MCF 10A (cell line): Measurements from ENCODE around the gene PEAR1. TPM values are rescaled to one million over a fixed set of nuclear protein-coding genes. Genes with fewer than 3 reads are reported as not detected.

Experiments
- BruUV-seq: library from RNA; stranded (reverse); fragments of 400-500 nt; replicated peaks from 2 replicates; lab custom pipeline; 2021; lab: Mats Ljungman, UMichigan
- CTCF ChIA-PET: fragments of 300-600 bp; sonication (Branson Sonifier 250); formaldehyde crosslinking; extraction: SDS; loops from one replicate; lab custom pipeline; 2021; ENCODE audit warnings: antibody characterized with exemption, inconsistent platforms; lab: Yijun Ruan, JAX
- POLR2A ChIA-PET: fragments of 300-600, 350-650 bp; sonication (Branson Sonifier 250); formaldehyde crosslinking; extraction: SDS; loops from one replicate; lab custom pipeline; 2020; ENCODE audit warnings: antibody characterized with exemption, inconsistent platforms; lab: Yijun Ruan, JAX
- DNase-seq: peaks from one replicate; pipeline ENCODE4 v3.0.0-alpha.2; 2018; ENCODE audit not compliant: unreplicated experiment
- H3K27ac Mint-ChIP-seq: one replicate; pipeline ENCODE4 v1.8.0; 2022; ENCODE audit warnings: mild to moderate bottlenecking, low read depth, mixed read lengths; ENCODE audit not compliant: unreplicated experiment
- H3K27me3 Mint-ChIP-seq: one replicate; pipeline ENCODE4 v1.8.0; 2022; ENCODE audit warnings: mixed read lengths; ENCODE audit not compliant: insufficient read depth, unreplicated experiment
- H3K36me3 Mint-ChIP-seq: one replicate; pipeline ENCODE4 v1.8.0; 2022; ENCODE audit warnings: mild to moderate bottlenecking, moderate library complexity, mixed read lengths; ENCODE audit not compliant: insufficient read depth, unreplicated experiment
- H3K4me1 Mint-ChIP-seq: one replicate; pipeline ENCODE4 v1.8.0; 2022; ENCODE audit warnings: mixed read lengths; ENCODE audit not compliant: insufficient read depth, unreplicated experiment
- H3K4me3 Mint-ChIP-seq: one replicate; pipeline ENCODE4 v1.8.0; 2022; ENCODE audit warnings: mild to moderate bottlenecking, moderate library complexity, mixed read lengths; ENCODE audit not compliant: unreplicated experiment
- H3K9me3 Mint-ChIP-seq: one replicate; pipeline ENCODE4 v1.8.0; 2022; ENCODE audit warnings: mixed read lengths; ENCODE audit not compliant: unreplicated experiment
- CTCF ChIP-seq: fragments of 200-600 bp; IDR thresholded peaks from one replicate; pipeline ENCODE4 v1.8.0; 2022; ENCODE audit warnings: antibody characterized with exemption, mild to moderate bottlenecking; ENCODE audit not compliant: unreplicated experiment
- intact Hi-C: fragments of 100-400 bp; cut with micrococcal nuclease; formaldehyde crosslinking; loops from 2 replicates; pipeline ENCODE4 v1.14.1; 2022
- microRNA-seq: library from miRNA; unstranded; fragments of <30 nt; microRNA quantifications from one replicate; pipeline ENCODE4 v1.2.0, GENCODE V29; 2022
- total RNA-seq: library from RNA; stranded (reverse); gene quantifications from 2 replicates; pipeline ENCODE4 v1.2.3, GENCODE V29; 2022

PEAR1 gene
- total RNA-seq, 1 experiment from 2014 or later: 6.5 TPM

- ChIA-PET POLR2A (no interaction called here), CTCF (interaction anchor here (1.1 kb wide), 1 partner anchor 77 kb away, joined by 3 read pairs; no protein-coding TSS in a partner anchor)
- intact Hi-C loops: loop anchor here (10.0 kb wide), 1 partner anchor 101 kb away; no protein-coding TSS in a partner anchor
- peaks cover 7% of the 10 kb centered on the region for H3K4me1 Mint-ChIP-seq
- no peak overlapping the region for H3K4me3 Mint-ChIP-seq
- H3K36me3 Mint-ChIP-seq: peaks cover 52% of the 10 kb centered on the region
- H3K9me3 Mint-ChIP-seq: no peaks in the 10 kb centered on the region
- TF ChIP-seq CTCF: no peak
- H3K27ac Mint-ChIP-seq: no peak overlapping the region
- no TSS peak for BruUV-seq
- DNase-seq: no peak
- no peaks in the 10 kb centered on the region for H3K27me3 Mint-ChIP-seq
Measured at GRCh38 chr1:156963621-156964020, 70.1 kb downstream of the PEAR1 start.

- ChIA-PET CTCF (interaction anchor here (0.6 to 0.9 kb wide), 3 partner anchors 17 to 500 kb away, joined by 3 read pairs; no protein-coding TSS in a partner anchor), POLR2A (no interaction called here)
- no peak overlapping the region for H3K27ac Mint-ChIP-seq
- H3K4me3 Mint-ChIP-seq: no peak overlapping the region
- no peak for DNase-seq
- no TSS peak for BruUV-seq
- H3K4me1 Mint-ChIP-seq: peaks cover 7% of the 10 kb centered on the region
- H3K36me3 Mint-ChIP-seq: peaks cover 49% of the 10 kb centered on the region
- no peaks in the 10 kb centered on the region for H3K27me3 Mint-ChIP-seq
- no peaks in the 10 kb centered on the region for H3K9me3 Mint-ChIP-seq
- TF ChIP-seq CTCF: no peak
- intact Hi-C loops: loop anchor here (10.0 kb wide), 1 partner anchor 100 kb away; no protein-coding TSS in a partner anchor
Measured at GRCh38 chr1:156964441-156964840, 70.9 kb downstream of the PEAR1 start.

Small RNAs within 50 kb of the gene (microRNA-seq; reads per million reads assigned to microRNA genes)
- gene MIR765: not detected

Other genes starting within 250 kb of the PEAR1 start
- not detected in 2 replicates for gene NES, start 216.3 kb upstream of the PEAR1 start, total RNA-seq
- 0.98 and 1.9 TPM in 2 replicates for gene CRABP2, start 188.1 kb upstream of the PEAR1 start, total RNA-seq
- 46.0 and 68.9 TPM in 2 replicates for gene METTL25B, start 165.2 kb upstream of the PEAR1 start, total RNA-seq
- gene ISG20L2, start 165.0 kb upstream of the PEAR1 start, total RNA-seq: 49.9 and 57.5 TPM in 2 replicates
- gene MRPL24, start 152.6 kb upstream of the PEAR1 start, total RNA-seq: 233 and 261 TPM in 2 replicates
- 679 and 707 TPM in 2 replicates for gene HDGF, start 142.0 kb upstream of the PEAR1 start, total RNA-seq
- gene PRCC, start 126.2 kb upstream of the PEAR1 start, total RNA-seq: 112 and 131 TPM in 2 replicates
- gene SH2D2A, start 76.9 kb upstream of the PEAR1 start, total RNA-seq: 19.2 and 27.9 TPM in 2 replicates
- gene INSRR, start 34.6 kb upstream of the PEAR1 start, total RNA-seq: not detected in 2 replicates
- 0.15 and 0.33 TPM in 2 replicates for gene NTRK1, start 32.9 kb upstream of the PEAR1 start, total RNA-seq
- gene LRRC71, start 26.9 kb downstream of the PEAR1 start, total RNA-seq: not detected in 2 replicates
- 34.5 and 38.5 TPM in 2 replicates for gene ARHGEF11, start 152.0 kb downstream of the PEAR1 start, total RNA-seq
- gene ETV3L, start 206.1 kb downstream of the PEAR1 start, total RNA-seq: not detected in 2 replicates
- gene ETV3, start 244.7 kb downstream of the PEAR1 start, total RNA-seq: 28.6 and 35.0 TPM in 2 replicates